EH (cell line): ENCODE results near the gene TPRN.

Source experiments
- DNase-seq: peaks from one replicate; pipeline ENCODE4 v3.0.0-alpha.2; 2015; ENCODE audit warnings: low read depth

The TPRN gene

GRCh38 chr9:137143459-137143858 is 57.1 kb downstream of the TPRN start:
- no peak for DNase-seq

- no peak for DNase-seq
Observed at GRCh38 chr9:137141976-137142936, 58.3 kb downstream of the TPRN start.
